Upper lobe of left lung (tissue), 4 donors: ENCODE results near the gene ASB16.

ENCODE experiments used
- CTCF ChIP-seq, 6 experiments: fragments of 450-650 bp in 4 of 6; fragments of 200-600 bp in 2 of 6; sonication (generic) in 2 of 6; IDR thresholded peaks; one replicate each; pipeline ENCODE4 v1.5.1; 2016 to 2019; ENCODE audit warnings: antibody characterized with exemption in 6 of 6
- EP300 ChIP-seq, 4 donors: sonication (generic); formaldehyde crosslinking; IDR thresholded peaks; one replicate each; pipeline ENCODE4 v1.5.1; 2017; ENCODE audit warnings: antibody characterized with exemption in 4 of 4, control low read depth in 2 of 4
- POLR2A ChIP-seq, 4 donors: fragments of 450-650 bp; IDR thresholded peaks; one replicate each; pipeline ENCODE4 v1.5.1; 2016 to 2017; ENCODE audit warnings: antibody characterized with exemption in 4 of 4, mild to moderate bottlenecking in 2 of 4
- POLR2AphosphoS5 ChIP-seq, 2 donors: sonication (generic); formaldehyde crosslinking; IDR thresholded peaks; one replicate each; pipeline ENCODE4 v1.5.1; 2017; ENCODE audit warnings: antibody characterized with exemption in 2 of 2

- TF ChIP-seq POLR2A (IDR thresholded peaks at IDR 0.05) (no peak), CTCF (IDR thresholded peaks at IDR 0.05) (no peak), EP300 (IDR thresholded peaks at IDR 0.05) (no peak), POLR2AphosphoS5 (IDR thresholded peaks at IDR 0.05) (no peak)
Measured at GRCh38 chr17:44176671-44177501, 6.4 kb downstream of the ASB16 start.
